Left forelimb (tissue), 1 donor: ENCODE data around the gene ORM1.

Source experiments
- DNase-seq: peaks from one replicate; pipeline ENCODE4 v3.0.0-alpha.2; 2018; ENCODE audit warnings: low spot score

Gene ORM1

GRCh38 chr9:114344188-114344566, 21.3 kb downstream of the ORM1 start:
- no peak for DNase-seq

GRCh38 chr9:114344692-114345091, 21.8 kb downstream of the ORM1 start:
- DNase-seq, result no peak

GRCh38 chr9:114345493-114346065, 22.7 kb downstream of the ORM1 start:
- DNase-seq, result no peak

GRCh38 chr9:114346146-114346545, 23.2 kb downstream of the ORM1 start:
- no peak for DNase-seq

GRCh38 chr9:114347675-114348074, 24.8 kb downstream of the ORM1 start:
- DNase-seq, result no peak

- DNase-seq, result no peak
Measured at GRCh38 chr9:114348261-114348905, 25.5 kb downstream of the ORM1 start.

- no peak for DNase-seq
Measured at GRCh38 chr9:114348906-114349482, 26.1 kb downstream of the ORM1 start.

GRCh38 chr9:114349713-114350480, 27.0 kb downstream of the ORM1 start:
- DNase-seq, result no peak

GRCh38 chr9:114350636-114351401, 27.9 kb downstream of the ORM1 start:
- no peak for DNase-seq

GRCh38 chr9:114351932-114352331, 29.0 kb downstream of the ORM1 start:
- no peak for DNase-seq

GRCh38 chr9:114355821-114356220, 32.9 kb downstream of the ORM1 start:
- DNase-seq, result no peak

- DNase-seq, result no peak
Measured at GRCh38 chr9:114356792-114357191, 33.9 kb downstream of the ORM1 start.

GRCh38 chr9:114357360-114357759, 34.5 kb downstream of the ORM1 start:
- no peak for DNase-seq

- DNase-seq, result no peak
Measured at GRCh38 chr9:114357911-114358328, 35.0 kb downstream of the ORM1 start.

- no peak for DNase-seq
Measured at GRCh38 chr9:114359801-114360200, 36.9 kb downstream of the ORM1 start.

GRCh38 chr9:114361542-114361941, 38.6 kb downstream of the ORM1 start:
- DNase-seq, result no peak

- DNase-seq, result no peak
Measured at GRCh38 chr9:114362394-114362793, 39.5 kb downstream of the ORM1 start.

- DNase-seq, result no peak
Measured at GRCh38 chr9:114363424-114363823, 40.5 kb downstream of the ORM1 start.

- DNase-seq, result no peak
Measured at GRCh38 chr9:114364134-114365041, 41.5 kb downstream of the ORM1 start.

- DNase-seq, result no peak
Measured at GRCh38 chr9:114365194-114365593, 42.3 kb downstream of the ORM1 start.
